ENCODE results near the gene STH.
A peak's percentile ranks its signal among the peaks of the same experiment; 100 is the strongest.
"Not testable (repeated sequence)": the region's sequence is repeated elsewhere in the genome, so short reads cannot be mapped to it uniquely, and the experiment has no call there.

Gene STH

DNA sequence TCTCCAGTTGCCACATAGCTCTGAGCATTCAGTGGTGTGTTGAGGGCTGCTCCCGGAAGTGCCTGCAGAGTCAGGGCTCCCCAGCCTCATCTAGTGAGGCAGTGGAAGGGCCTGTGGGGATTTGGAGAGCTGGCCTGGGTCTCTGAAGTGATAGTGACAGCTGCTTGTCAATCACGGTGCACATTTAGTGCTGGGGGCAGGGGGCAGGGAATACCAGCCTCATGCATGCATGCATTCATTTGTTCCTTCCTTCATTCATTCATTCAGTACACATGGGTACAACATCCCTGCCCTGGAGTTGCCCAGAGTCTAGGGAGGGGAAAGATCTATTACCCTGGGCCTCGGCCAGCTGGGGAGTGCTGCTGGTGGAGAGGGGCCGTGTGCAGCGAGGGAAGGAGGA lies 11.3 kb upstream of the STH start:
- no peak for DNase-seq

GRCh38 chr17:45989759-45990158 lies 9.3 kb upstream of the STH start:
- no peak for DNase-seq

DNA sequence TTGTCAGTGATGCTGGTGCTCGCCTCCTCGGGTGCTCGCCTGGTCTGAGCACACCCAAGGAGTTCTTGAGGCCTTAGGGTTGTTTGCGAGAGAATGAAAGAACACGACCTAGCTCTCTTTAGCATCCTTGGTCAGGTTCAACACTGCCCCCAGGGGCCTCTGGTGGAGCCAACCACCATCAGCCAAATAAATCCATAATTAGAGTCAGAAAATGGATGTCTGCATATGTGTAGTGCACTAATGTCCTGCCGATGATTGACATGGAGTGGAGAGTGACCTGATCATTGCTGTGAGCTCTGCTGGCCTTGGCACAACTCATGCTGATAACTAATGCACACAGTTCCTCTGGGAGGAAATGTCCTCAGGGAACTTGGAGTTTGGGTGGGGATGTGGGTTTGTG lies 8.2 kb upstream of the STH start:
- no peak for DNase-seq

GRCh38 chr17:45991341-45991740 lies 7.7 kb upstream of the STH start:
- DNase-seq: no peak

DNA sequence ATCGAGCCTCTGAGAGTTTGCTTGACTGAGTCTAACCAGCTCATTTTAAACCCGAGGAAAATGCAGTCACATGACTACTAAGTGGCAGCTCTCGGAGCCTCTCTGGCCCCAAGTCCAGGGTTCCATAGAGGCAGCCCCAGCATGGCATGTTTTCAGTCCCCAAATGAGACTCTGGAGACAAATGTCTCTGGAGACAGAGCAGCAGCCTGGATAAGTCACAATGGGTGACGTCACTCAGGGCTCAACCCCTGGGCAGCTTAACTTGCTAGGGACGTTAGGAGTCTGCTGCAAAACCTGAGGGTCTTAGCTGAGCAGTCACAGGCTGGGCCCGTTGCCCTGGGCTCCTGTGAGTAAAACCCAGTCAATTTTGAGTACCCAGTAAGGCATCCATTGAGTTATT lies 6.9 kb upstream of the STH start:
- no peak for DNase-seq

DNA sequence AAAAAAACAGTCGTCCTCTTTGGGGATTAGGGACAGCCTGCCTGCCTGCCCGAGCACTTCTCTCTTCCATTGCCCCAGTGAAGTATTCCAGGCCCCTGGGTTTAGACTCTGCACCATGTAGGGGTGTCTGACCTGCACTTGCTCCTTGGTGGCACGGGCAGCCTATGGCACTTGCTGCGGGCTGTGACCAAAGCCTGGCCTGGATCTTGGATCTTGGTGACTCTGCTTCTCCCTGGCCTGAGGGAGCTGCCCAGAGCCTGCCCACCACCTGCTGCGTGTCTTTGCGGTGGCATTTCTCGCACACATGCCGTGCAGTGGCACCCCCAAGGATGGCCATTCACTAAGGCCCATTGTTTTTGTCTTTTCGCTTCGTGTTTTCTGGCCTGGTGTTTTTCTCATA lies 6.1 kb upstream of the STH start:
- DNase-seq: no peak

DNA sequence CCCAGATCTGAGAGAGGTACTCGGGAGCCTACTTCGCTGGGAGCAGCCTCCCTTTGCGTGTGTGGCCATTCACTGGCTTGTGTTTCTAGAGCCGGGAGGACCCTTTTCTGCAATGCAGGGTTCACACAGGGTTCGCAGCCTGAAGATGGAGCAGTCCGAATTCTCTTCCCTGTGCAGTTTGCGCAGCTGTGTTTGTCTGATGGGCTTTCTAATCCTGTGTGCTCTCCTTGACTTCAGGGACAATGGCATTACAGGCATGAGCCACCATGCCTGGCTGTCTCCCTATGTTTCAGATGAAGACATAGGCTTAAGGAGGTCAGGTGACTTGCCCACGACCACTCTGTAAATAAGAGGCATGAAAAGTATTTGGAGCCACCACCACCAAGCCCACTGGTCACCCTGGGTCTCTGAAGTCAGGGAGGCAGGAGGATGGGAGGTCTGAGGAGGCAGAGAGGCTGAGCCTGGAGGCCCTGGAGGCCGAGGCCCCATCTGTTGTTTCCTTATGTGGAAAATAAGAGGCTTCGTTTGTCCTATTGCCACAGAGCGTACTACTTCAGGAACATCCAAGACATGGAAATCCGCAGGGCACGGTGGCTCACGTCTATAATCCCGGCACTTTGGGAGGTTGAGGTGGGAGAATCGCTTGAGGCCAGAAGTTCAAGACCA lies 5.0 kb upstream of the STH start:
- no peak for DNase-seq

DNA sequence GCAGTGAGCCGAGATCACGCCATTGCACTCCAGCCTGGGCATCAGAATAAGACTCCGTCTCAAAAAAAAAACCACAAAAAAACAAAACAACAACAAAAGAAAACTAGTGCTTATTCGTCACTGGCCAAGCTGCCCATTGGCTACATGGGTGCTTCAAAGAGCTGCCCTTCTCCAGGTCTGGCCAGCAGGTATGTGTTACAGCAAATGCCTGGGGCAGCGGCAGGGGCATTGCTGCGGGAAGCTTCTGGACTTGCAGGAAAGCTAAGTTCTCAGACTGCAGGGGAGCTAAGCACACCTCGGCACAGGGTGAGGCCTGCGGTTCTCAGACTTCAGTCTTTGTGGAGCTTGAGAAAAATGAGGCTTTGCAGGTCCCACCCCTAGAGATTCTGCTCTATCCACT lies 4.1 kb upstream of the STH start:
- no peak for DNase-seq

GRCh38 chr17:45995627-45996270 lies 3.3 kb upstream of the STH start:
- no peak for DNase-seq

- no peak for DNase-seq
Measured at GRCh38 chr17:45996282-45996937, 2.6 kb upstream of the STH start.

DNA sequence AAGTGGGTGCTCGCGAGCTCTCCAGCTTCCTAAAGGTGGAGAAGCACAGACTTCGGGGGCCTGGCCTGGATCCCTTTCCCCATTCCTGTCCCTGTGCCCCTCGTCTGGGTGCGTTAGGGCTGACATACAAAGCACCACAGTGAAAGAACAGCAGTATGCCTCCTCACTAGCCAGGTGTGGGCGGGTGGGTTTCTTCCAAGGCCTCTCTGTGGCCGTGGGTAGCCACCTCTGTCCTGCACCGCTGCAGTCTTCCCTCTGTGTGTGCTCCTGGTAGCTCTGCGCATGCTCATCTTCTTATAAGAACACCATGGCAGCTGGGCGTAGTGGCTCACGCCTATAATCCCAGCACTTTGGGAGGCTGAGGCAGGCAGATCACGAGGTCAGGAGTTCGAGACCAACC lies 1.9 kb upstream of the STH start:
- DNase-seq: no peak

GRCh38 chr17:45997624-45998023 lies 1.4 kb upstream of the STH start:
- DNase-seq: no peak

DNA sequence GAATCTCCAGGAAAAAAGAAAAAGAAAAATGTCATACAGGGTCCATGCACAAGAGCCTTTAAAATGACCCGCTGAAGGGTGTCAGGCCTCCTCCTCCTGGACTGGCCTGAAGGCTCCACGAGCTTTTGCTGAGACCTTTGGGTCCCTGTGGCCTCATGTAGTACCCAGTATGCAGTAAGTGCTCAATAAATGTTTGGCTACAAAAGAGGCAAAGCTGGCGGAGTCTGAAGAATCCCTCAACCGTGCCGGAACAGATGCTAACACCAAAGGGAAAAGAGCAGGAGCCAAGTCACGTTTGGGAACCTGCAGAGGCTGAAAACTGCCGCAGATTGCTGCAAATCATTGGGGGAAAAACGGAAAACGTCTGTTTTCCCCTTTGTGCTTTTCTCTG lies 845 bp downstream of the STH start:
- DNase-seq: no peak

GRCh38 chr17:46000292-46000691 lies 1.2 kb downstream of the STH start:
- no peak for DNase-seq

DNA sequence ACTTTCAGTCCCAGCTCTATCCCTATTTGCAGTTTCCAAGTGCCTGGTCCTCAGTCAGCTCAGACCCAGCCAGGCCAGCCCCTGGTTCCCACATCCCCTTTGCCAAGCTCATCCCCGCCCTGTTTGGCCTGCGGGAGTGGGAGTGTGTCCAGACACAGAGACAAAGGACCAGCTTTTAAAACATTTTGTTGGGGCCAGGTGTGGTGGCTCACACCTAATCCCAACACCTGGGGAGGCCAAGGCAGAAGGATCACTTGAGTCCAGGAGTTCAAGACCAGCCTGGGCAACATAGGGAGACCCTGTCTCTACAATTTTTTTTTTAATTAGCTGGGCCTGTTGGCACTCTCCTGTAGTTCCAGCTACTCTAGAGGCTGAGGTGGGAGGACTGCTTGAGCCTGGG lies 1.7 kb downstream of the STH start:
- no peak for DNase-seq

DNA sequence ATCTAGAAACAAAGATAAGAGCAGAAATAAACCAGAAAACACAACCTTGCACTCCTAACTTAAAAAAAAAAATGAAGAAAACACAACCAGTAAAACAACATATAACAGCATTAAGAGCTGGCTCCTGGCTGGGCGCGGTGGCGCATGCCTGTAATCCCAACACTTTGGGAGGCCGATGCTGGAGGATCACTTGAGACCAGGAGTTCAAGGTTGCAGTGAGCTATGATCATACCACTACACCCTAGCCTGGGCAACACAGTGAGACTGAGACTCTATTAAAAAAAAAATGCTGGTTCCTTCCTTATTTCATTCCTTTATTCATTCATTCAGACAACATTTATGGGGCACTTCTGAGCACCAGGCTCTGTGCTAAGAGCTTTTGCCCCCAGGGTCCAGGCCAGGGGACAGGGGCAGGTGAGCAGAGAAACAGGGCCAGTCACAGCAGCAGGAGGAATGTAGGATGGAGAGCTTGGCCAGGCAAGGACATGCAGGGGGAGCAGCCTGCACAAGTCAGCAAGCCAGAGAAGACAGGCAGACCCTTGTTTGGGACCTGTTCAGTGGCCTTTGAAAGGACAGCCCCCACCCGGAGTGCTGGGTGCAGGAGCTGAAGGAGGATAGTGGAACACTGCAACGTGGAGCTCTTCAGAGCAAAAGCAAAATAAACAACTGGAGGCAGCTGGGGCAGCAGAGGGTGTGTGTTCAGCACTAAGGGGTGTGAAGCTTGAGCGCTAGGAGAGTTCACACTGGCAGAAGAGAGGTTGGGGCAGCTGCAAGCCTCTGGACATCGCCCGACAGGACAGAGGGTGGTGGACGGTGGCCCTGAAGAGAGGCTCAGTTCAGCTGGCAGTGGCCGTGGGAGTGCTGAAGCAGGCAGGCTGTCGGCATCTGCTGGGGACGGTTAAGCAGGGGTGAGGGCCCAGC lies 2.6 kb downstream of the STH start:
- no peak for DNase-seq

GRCh38 chr17:46002311-46002972 lies 3.4 kb downstream of the STH start:
- DNase-seq: peak; percentile 81

- no peak for DNase-seq
Measured at GRCh38 chr17:46002973-46003316, 3.9 kb downstream of the STH start.

- DNase-seq: no peak
Measured at GRCh38 chr17:46003907-46004748, 5.1 kb downstream of the STH start.

- not testable (repeated sequence) for DNase-seq
Measured at GRCh38 chr17:46006082-46006481, 7.0 kb downstream of the STH start.

DNA sequence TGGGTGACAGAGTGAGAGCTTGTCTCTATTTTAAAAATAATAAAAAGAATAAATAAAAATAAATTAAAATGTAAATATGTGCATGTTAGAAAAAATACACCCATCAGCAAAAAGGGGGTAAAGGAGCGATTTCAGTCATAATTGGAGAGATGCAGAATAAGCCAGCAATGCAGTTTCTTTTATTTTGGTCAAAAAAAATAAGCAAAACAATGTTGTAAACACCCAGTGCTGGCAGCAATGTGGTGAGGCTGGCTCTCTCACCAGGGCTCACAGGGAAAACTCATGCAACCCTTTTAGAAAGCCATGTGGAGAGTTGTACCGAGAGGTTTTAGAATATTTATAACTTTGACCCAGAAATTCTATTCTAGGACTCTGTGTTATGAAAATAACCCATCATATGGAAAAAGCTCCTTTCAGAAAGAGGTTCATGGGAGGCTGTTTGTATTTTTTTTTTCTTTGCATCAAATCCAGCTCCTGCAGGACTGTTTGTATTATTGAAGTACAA lies 8.5 kb downstream of the STH start:
- no peak for DNase-seq

DNA sequence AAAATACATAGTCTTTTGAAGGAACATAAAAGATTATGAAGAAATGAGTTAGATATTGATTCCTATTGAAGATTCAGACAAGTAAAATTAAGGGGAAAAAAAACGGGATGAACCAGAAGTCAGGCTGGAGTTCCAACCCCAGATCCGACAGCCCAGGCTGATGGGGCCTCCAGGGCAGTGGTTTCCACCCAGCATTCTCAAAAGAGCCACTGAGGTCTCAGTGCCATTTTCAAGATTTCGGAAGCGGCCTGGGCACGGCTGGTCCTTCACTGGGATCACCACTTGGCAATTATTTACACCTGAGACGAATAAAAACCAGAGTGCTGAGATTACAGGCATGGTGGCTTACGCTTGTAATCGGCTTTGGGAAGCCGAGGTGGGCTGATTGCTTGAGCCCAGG lies 9.5 kb downstream of the STH start:
- no peak for DNase-seq
